IPS-NIHi7 (cell line): Measurements from ENCODE around the gene IDI1.
"Not testable (repeated sequence)": the region's sequence is repeated elsewhere in the genome, so short reads cannot be mapped to it uniquely, and the experiment has no call there.

Experiments used
- DNase-seq: peaks from one replicate; pipeline ENCODE4 v3.0.0; 2012; ENCODE audit warnings: mixed read lengths; ENCODE audit errors: extremely low spot score

Gene IDI1

GRCh38 chr10:1034758-1035157 lies 14.2 kb downstream of the IDI1 start:
- DNase-seq: no peak

GRCh38 chr10:1033601-1034000 lies 15.3 kb downstream of the IDI1 start:
- no peak for DNase-seq

DNA sequence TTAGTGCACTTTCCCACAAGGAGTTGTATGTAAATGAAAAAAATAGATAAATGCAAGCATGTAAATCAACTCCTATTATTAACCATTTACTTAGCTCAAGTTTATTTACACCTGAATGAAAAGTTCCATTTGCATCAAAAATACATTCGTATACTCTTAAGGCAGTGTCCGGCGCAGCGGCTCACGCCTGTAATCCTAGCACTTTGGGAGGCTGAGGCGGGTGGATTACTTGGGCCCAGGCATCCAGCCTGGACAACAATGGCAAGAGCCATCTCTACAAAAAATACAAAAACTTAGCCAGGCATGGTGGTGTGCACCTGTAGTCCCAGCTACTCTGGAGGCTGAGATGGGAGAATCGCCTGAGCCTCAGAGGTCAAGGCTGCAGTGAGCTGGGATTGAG lies 19.1 kb downstream of the IDI1 start:
- DNase-seq: no peak

DNA sequence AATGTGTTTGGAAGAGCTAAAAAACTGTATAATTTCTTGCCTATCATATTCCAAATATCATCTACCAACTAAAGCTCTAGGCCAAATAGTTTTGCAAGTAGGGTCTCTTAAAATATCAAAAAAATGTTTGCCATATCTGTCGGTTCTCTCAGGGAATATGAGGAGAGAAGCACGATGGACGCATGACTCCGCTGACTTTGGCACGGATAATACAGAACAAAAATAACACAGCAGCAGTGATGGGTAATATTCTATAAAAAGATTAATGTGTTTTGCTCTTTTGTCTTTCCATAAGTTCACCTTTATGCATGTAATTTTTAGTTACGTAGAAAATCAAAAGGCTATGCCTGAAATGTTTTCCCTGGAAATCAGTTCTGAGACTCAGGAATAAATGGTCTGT lies 22.3 kb downstream of the IDI1 start:
- DNase-seq: no peak

DNA sequence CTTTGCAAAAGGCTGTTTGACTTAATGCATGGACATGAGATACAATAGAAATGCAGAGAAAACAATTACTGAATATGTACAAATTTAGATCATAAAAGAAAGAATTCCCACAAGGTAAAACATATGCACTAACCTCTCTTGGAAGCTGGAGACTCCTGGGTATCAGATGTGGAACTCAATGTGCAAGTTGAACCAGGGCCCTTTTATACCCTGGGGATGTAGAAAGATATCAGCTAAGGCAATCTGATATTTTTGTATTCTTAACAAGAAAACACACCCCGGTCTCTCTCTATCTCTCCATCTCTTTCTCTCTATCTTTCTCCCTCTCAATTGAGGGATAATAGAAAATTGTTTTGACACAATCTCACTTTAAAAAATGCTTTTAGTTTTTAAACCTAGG lies 23.2 kb downstream of the IDI1 start, which contains the start of gene IDI2:
Gene IDI2, minus strand, starts transcription at position 177 of the 400 bp plus-strand sequence. CDS start 1,136 bp downstream, outside the sequence.
- DNase-seq: no peak

- DNase-seq: no peak
Observed at GRCh38 chr10:1024103-1024502, 24.8 kb downstream of the IDI1 start.

DNA sequence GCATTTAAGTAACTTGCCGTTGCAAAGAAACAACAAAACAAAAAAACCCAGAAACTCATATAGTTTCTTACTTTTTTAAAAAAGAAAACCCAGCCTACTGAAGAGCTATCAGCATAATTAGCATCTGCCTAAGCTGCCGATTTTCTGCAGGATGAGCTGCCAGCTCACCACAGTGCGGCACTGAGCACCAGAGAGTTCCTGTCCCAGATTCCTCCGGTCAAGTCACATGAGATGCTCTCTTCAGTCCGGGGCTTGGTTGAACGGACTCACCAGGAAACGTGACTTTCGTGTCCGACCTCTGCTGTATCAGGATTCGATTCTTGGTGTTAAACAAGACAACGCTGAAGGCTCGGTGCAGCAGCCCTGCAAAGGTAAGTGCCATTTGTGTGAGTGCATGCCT lies 26.5 kb downstream of the IDI1 start:
- no peak for DNase-seq

DNA sequence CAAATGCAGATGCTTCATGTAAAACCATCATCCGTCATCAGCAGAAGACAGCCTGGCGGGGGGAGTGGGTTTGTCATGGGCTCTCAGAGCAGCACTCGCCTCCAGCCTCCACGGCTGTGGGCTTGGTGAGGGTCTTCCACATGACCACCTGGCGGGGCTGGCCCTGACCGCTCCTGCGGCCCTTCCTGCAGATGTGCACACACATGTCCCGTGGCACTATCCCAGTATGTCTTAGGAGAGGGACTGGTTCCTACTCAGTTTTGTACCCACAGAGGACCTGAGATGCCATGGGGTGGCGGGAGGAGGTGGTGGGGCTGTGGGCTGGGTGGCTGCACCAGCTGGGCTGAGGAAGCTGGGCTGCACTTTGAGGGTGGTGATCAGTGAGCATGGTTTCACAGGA lies 28.0 kb downstream of the IDI1 start:
- no peak for DNase-seq

- DNase-seq: no peak
Observed at GRCh38 chr10:1020460-1020859, 28.5 kb downstream of the IDI1 start.

GRCh38 chr10:1019362-1019761 lies 29.6 kb downstream of the IDI1 start:
- no peak for DNase-seq

DNA sequence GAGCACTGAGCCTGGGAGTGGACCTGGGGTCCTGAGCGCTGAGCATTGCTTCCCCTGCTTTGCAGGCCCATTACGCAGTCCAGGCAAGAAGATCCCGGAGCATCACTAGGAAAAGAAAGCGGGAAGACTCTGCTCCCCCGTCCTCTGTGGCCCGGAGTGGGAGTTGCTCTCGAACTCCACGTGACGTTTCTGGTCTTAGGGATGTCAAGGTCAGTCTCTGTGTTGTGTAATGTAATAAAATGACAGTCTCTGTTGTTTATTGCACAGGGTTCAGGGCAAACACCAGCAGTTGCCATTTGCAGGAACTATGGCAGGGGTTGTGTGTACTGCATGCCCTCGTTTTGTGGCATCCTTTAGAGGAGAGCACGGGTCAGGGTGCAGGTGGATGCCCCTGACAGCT lies 33.2 kb downstream of the IDI1 start:
- no peak for DNase-seq

DNA sequence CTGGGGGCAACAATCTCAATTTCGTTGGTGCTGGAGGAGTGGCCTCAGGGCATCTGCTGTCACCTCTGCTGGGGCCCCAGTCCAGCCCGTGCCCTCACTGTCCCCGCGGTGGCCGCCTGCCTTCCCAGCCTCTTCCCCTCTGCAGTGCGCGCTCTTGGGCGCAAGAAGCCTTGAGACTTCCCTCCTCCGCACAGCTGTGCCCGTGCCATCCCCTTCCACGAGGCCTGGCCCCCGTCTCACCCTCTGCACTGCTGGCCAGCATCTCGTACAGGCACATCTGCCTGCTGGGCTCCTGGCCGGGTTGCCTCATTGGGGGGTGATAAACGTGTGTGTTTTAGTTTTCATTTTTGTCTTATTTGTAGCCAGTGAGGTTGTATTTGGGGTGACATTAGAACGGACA lies 37.2 kb downstream of the IDI1 start:
- no peak for DNase-seq

- no peak for DNase-seq
Observed at GRCh38 chr10:1010703-1011102, 38.2 kb downstream of the IDI1 start.

DNA sequence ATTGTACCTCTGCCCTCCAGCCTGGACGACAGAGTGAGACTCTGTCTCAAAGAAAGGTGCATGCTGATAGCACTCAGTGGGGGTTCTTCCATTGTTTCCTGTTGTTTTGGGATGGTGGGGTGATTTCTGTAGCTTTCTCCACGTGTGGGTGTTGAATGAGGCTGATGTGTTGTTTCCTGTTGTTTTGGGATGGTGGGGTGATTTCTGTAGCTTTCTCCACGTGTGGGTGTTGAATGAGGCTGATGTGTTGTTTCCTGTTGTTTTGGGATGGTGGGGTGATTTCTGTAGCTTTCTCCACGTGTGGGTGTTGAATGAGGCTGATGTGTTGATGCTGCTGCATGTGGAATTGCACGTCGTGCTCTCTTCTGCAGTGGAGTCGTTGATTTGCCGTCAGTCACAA lies 39.0 kb downstream of the IDI1 start:
- DNase-seq: not testable (repeated sequence)

DNA sequence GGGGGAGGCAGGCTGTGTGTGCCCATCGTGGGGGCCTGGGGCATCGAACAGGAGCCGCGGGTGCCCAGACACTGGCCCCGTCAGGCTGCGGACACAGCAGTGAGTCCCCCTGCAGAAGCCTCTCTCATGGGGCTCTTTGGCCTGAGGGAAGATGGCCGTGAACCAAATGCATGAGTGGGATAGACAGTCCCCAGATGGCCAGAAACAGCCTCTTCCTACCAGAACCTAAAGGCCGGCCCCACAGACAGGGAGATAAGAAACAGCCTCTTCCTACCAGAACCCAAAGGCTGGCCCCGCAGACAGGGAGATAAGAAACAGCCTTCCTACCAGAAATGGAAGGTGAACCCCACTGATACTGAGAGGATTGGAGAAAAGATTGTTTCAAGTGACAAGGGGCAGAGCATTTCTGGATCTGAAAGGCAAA lies 39.8 kb downstream of the IDI1 start:
- DNase-seq: no peak

DNA sequence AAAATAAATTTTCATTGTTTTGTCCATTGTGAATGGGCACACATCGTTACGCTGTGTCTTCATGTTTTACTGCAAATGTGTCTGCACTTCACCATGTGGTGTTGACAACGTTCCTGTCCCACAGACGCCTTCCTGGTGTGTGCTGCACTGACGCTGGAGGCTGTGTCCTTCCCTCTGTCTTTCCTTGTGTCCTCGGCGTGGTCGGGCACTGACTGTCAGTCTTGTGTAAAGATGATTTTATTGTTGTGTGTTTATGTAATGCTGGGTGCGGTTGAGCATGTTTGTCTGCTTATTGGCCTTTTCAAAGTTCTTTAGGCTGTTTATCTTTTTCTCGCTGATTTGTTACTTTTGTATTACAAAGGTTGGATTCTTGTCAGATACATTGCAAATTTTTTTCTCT lies 41.3 kb downstream of the IDI1 start:
- DNase-seq: no peak

GRCh38 chr10:1006573-1006972 lies 42.3 kb downstream of the IDI1 start:
- no peak for DNase-seq

GRCh38 chr10:1003884-1004670 lies 44.8 kb downstream of the IDI1 start:
- no peak for DNase-seq

- DNase-seq: no peak
Observed at GRCh38 chr10:1002425-1003006, 46.4 kb downstream of the IDI1 start.

DNA sequence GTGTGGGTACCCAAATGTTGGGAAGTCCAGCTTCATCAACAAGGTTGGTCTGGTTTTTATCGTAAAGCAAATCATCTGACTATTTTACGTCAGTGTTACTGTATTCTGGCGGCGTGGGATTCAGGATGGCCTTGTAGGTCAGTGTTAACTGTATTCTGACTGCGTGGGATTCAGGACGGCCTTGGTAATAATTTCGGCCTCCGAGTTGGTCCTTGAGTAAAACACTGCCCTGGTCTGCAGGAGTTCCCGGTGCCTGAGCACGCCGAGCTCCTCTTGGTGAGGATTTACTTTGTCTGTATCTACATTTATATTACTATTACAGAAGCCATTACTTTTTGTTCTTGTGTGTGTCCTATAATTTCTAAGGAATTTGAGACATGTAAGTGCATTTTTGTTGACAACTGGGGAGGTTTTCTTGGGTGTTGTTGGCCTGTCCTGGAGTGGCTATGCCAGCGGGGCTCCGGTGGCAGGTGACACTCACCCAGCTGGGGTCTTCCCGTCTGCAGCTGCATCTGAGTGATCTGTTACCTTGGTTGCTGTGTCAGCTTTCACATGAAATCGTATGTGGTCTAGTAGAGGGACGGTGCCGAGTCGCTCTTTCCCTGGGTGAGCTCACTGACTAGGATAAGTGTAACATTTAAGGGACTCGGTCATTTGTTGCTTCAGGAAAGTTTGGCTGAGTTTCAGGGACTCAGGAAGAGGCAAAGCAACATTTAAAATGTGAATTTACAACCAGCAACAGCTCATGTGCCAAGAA lies 51.5 kb downstream of the IDI1 start:
- DNase-seq: no peak

GRCh38 chr10:996031-996430 lies 52.9 kb downstream of the IDI1 start:
- no peak for DNase-seq

- no peak for DNase-seq
Observed at GRCh38 chr10:995559-995926, 53.4 kb downstream of the IDI1 start.
